Measurements from ENCODE around the gene DPF3.

DPF3 gene

DNA sequence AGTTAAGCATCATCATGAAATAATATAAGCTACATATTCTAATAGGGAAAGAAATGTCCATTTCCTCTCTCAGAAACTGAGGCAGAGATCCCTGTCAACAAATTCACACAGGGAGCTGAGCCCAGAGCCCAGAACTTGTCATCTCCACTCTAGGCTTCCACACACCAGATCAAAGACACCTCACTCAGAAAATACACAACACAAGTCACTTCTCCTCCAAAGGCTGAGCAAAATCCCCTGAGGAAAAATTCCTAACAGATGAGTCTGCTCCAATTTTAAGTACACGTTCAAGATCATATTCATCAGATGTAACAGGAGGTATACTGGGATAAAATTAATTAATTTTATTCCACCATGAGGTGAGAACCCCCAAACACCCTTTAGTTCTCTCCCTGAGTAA is 227.3 kb downstream of the DPF3 start:
- TF ChIP-seq, protein P1, sequence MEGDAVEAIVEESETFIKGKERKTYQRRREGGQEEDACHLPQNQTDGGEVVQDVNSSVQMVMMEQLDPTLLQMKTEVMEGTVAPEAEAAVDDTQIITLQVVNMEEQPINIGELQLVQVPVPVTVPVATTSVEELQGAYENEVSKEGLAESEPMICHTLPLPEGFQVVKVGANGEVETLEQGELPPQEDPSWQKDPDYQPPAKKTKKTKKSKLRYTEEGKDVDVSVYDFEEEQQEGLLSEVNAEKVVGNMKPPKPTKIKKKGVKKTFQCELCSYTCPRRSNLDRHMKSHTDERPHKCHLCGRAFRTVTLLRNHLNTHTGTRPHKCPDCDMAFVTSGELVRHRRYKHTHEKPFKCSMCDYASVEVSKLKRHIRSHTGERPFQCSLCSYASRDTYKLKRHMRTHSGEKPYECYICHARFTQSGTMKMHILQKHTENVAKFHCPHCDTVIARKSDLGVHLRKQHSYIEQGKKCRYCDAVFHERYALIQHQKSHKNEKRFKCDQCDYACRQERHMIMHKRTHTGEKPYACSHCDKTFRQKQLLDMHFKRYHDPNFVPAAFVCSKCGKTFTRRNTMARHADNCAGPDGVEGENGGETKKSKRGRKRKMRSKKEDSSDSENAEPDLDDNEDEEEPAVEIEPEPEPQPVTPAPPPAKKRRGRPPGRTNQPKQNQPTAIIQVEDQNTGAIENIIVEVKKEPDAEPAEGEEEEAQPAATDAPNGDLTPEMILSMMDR (IDR thresholded peaks at IDR 0.05; ENCODE audit: borderline replicate concordance, insufficient read depth, low read depth, low read length): no peak
- no peak overlapping the region for H3K4me3 ChIP-seq (ENCODE audit: low read depth, low read length)

DNA sequence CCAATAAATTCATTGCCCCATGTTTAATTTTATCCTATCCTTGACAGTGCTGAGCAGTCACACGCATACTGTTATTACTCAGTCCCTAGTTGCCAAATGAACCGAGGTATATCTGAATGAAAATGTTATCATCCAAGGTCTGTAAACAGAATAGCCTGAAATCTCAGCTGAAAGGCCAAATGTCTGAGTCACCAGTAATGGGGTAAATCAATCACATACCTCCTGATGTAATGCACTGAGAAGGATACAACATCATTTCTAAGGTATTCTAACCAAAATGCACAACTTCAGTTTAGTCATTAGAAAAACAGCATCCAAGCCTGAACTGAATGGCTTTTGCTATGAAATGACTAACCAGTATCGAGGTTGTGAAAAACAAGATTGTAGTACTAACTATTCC is 228.6 kb downstream of the DPF3 start:
- H3K4me3 ChIP-seq (ENCODE audit: low read depth, low read length): no peak overlapping the region
- TF ChIP-seq, protein P1 (IDR thresholded peaks at IDR 0.05; ENCODE audit: borderline replicate concordance, insufficient read depth, low read depth, low read length): no peak

DNA sequence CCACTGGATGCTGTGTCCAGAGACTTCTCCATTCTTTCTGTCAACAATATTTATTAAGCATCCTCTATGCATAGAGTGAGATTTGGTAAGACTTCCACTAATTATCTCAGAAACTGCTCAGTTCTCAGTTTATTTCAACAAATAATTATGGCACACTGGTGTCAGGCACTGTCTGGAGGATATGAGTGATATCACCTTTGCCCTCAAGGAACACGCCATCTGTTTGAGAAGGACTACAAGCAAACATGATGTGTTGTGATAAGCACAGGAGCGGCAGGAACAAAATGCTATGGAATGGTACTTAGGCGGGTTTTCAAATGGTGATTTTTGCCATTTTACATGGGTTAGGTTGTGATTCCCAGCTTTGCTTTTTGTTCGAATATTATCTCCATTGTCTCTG is 229.2 kb downstream of the DPF3 start:
- TF ChIP-seq, protein P1 (IDR thresholded peaks at IDR 0.05; ENCODE audit: borderline replicate concordance, insufficient read depth, low read depth, low read length): no peak
- H3K4me3 ChIP-seq (ENCODE audit: low read depth, low read length): no peak overlapping the region

DNA sequence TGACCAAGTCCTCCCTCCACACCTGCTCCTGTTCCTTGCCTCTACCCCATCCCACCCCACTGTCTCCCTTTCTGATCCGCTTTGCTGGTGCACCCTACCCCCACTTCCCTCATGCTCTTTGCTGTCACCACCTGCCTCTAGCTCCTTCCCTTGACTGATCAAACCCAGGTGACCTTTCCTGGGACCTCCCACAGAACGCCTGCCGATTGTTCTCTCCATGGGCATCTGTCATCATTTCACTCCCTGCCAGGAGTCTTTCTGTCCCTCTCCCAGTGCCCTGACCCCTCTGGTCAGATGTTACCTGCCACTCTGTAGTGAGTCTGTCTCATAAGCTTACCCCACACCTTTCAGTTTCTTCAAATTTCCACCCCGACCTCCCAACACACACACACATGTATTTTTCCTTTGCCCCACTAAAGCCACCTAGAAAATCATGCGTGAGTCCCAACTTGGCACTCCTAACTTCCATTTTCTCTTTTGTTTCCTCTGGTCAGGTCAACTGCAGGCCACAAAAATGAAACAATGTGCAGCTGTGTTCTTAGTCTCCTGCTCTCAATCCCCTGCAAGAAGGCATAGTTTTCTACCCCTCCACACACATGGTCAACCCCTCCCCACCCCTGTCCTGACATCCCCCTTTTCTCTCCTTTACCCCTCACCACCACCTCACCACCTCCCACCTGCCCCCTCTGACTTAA is 229.8 kb downstream of the DPF3 start:
- TF ChIP-seq, protein P1 (IDR thresholded peaks at IDR 0.05; ENCODE audit: borderline replicate concordance, insufficient read depth, low read depth, low read length): no peak
- no peak overlapping the region for H3K4me3 ChIP-seq (ENCODE audit: low read depth, low read length)

DNA sequence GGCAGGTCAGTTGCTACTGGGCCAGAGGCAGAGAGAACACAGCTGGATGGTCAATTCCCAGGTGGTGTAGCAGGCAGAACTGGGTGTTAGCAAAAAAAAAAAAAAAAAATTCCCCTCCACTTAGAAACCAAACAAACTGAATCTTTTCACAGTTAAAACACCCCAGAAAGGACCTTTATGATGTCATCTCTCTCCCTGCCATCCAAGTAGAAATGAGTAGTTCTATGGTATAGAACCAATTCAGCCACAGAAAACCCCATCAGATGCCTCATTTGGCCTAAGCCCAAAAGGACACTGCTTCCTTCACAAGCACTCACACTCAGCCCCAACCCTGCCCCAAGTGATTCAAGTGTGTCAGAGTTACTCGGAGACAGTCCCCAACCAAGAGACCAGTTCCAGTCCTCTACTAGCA is 230.8 kb downstream of the DPF3 start:
- H3K4me3 ChIP-seq (ENCODE audit: low read depth, low read length): no peak overlapping the region
- TF ChIP-seq, protein P1 (IDR thresholded peaks at IDR 0.05; ENCODE audit: borderline replicate concordance, insufficient read depth, low read depth, low read length): no peak

DNA sequence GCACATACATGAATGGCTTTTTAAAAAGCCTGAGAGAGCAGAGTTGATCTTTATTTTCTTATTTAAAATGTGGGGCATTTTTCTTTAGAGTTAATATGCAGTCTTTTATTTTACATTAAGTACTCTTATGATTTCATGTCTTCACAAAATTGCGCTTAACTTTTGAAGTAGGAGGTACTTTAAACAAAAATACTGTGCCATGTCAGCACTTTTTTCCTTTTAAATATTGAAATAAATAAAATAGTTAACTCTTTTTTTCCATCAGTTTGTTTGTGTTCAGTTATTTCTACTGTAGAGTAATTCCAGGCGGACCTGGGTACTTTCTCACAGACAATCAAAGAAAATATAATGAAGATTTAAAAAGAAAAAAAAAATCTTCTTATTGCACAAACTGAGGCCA is 231.7 kb downstream of the DPF3 start:
- no peak overlapping the region for H3K4me3 ChIP-seq (ENCODE audit: low read depth, low read length)
- TF ChIP-seq, protein P1 (IDR thresholded peaks at IDR 0.05; ENCODE audit: borderline replicate concordance, insufficient read depth, low read depth, low read length): no peak

DNA sequence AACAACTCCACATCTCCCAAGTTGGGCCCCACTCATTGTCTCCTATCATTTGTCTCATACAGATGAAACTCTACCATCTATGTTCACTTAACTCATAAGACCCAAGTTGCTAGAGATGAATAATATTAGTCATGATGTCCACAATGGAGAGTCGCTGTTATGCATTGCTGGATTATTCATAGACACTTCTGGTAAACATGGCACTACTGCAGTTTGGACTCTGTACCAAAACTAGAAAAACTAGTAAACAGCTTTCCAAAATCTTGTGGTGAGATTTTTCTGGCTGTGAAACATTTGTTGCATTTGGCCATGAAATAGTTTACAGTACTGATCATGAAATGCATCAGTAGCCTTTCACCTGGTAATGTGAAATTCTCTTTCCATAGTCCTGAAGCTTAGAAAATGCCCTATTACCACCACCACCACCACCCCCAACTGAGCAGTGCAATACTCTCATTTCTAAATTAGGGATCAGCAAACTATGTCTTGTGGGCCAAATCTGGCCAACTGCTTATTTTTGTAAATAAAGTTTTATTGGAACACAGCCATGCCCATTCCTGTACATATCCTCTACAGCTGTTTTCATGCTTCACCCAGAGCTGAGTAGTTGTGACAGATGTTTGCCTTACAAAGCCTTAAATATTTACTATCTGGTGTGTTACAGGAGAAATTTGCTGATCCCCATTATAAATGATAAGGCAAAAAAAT is 236.5 kb downstream of the DPF3 start:
- H3K4me3 ChIP-seq (ENCODE audit: low read depth, low read length): no peak overlapping the region
- TF ChIP-seq, protein P1 (IDR thresholded peaks at IDR 0.05; ENCODE audit: borderline replicate concordance, insufficient read depth, low read depth, low read length): no peak
